HL-60/S4 treated with retinoic acid at 250 ng/mL for 4 days and 3 days (cell line): ENCODE results near the gene DOCK11.
"Not testable (repeated sequence)": the region's sequence is repeated elsewhere in the genome, so short reads cannot be mapped to it uniquely, and the experiment has no call there.

ENCODE experiments used
- in situ Hi-C: fragments of 300-500 bp; cut with MboI; formaldehyde crosslinking; loops from 2 replicates; pipeline ENCODE4 v1.7.0; 2022; ENCODE audit warnings: low sequenced_read_pairs

The DOCK11 gene

DNA sequence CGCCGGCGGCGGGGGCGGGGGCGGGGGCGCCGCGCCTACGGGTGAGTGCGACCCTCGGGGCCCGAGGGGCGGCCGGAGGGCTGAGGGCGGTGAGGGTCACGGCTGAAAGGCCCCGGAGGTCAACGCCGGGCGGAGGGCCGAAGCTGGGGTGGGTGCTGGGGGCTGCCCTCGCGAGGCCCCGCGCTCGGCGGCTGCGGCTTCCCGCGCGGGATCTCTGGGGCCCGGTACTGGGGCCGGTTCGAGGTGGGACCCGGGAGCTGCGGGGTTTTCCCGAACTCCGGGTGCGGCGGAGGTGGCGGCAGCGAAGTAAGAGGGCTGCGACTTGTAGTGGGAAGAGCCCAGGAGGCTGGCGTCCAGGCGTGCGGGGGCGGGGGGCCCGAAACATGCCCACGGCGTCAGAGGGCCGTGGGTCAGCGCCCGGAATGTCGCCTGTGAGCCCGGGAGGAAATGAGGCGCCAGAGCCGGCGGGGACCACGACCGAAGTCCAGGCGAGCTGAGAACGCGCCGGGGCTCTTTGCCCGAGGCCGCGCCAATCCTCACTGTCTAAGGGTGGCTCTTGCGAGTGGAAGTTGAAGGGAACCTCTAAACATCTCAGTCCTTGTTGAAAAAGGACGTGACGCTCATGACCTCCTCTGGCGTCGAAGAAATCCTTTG, 232.2 kb downstream of the DOCK11 start:
- in situ Hi-C loops = no loop called here

DNA sequence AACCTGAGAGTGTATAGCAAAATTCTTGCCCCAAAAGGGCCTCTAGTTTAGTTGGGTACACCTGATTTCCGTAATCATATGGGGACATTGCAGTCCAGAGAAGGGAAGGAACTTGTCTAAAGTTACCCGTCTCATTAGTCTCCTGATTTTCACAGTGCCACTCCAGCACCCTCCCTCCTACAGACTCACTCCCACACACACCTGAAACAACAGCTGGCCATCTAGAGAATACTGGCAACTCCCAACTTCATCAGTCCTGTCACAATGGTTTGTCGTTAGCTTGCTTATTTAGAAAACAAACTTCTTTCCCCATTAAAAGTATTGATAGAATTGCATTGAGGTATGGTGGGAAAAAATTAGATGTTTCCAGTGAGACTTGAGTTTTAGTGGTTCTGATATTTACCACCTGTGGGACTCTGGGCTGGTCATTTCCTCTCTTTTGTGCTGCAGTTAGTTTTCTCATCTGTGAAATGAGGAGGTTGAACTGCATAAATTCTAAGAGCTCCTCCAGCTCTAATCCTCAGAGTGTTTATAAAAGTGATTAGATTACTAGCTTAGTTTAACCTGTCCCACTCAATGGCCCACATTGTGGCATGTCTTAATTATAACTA, 233.5 kb downstream of the DOCK11 start:
- in situ Hi-C loops = no loop called here

DNA sequence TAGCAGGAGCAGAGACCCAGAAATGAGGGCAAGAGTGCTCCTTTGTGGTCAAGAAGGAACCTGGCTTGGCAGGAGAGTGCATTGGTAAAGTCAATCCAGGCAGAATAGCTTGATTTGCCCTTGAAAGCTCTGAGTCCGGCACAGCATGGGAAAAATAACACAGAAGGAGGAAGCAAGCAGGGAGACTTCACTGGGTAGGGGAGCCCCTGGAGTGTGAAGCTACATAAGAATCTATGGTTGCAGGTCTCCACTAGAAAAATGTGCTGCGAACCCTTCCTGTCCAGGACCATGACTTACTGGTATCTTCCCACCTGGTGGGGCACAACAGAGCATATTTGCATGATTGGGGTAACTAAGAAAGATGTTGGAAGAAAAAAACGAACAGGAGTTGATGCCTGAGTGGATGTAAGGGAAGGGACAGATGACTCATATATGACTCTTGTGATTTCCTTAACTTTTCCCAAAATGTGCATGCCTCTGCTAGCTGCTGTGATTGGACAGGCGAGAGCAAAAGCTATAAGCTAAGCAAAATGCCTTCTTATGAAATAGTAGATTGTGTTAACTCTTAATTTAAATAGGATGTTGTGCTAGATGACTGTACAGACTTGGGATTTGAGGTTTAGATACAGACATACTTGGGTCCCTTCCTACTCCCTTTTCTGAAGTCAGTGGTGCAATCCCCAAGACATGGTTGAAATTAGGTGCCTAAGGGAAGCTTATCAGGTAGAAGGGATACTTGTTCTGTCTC, 235.1 kb downstream of the DOCK11 start:
- in situ Hi-C loops = no loop called here

DNA sequence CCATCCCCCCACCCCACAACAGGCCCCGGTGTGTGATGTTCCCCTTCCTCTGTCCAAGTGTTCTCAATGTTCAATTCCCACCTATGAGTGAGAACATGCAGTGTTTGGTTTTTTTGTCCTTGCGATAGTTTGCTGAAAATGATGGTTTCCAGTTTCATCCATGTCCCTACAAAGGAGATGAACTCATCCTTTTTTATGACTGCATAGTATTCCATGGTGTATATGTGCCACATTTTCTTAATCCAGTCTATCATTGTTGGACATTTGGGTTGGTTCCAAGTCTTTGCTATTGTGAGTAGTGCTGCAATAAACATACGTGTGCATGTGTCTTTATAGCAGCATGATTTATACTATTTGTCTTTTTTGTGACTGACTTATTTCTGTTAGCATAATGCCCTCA, 236.9 kb downstream of the DOCK11 start:
- in situ Hi-C loops = not testable (repeated sequence)

DNA sequence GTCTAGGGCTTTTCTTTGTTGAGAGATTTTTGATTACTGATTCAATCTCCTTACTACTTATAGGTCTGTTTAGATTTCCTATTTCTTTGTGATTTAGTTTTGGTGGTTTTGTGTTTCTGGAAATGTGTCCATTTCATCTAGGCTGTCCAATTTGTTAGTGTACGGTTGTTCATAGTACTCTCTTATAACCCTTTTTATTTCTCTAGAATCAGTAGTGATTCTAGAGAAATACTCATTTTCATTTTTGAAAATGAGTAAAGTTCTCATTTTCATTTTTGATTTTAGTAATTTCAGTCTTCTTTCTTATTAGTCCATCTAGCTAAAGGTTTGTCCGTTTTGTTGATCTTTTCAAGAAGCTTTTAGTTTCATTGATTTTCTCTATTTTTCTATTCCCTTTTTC, 239.3 kb downstream of the DOCK11 start:
- in situ Hi-C loops = no loop called here
